ENCODE measurements around the gene LIMS2.

LIMS2 gene

DNA sequence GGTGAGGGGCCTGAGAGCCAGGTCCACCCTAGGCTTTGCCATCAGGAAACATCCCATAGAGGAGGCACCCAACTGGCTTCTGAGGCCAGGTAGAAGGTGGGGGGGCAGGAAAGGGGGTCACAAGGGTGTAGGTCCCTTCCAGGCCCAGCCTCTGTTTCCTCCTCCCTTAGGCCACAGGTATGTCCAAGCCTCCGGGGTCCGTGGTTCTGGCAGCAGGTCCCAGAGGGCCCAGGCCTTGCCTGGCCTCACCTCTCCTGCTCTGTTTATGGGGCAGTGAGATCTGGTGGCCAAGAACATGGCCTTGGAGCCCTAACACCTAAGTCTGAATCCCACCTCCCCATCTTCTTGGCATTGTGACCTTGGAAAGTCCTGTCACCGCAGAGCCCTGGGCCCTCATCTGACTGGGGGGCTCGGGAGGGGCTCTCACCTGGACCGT is 51.0 kb downstream of the LIMS2 start:
- TF ChIP-seq, protein P1, sequence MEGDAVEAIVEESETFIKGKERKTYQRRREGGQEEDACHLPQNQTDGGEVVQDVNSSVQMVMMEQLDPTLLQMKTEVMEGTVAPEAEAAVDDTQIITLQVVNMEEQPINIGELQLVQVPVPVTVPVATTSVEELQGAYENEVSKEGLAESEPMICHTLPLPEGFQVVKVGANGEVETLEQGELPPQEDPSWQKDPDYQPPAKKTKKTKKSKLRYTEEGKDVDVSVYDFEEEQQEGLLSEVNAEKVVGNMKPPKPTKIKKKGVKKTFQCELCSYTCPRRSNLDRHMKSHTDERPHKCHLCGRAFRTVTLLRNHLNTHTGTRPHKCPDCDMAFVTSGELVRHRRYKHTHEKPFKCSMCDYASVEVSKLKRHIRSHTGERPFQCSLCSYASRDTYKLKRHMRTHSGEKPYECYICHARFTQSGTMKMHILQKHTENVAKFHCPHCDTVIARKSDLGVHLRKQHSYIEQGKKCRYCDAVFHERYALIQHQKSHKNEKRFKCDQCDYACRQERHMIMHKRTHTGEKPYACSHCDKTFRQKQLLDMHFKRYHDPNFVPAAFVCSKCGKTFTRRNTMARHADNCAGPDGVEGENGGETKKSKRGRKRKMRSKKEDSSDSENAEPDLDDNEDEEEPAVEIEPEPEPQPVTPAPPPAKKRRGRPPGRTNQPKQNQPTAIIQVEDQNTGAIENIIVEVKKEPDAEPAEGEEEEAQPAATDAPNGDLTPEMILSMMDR (IDR thresholded peaks at IDR 0.05; ENCODE audit: low read depth, low read length): no peak
- no peak for DNase-seq (ENCODE audit: extremely low read depth, low read depth)

DNA sequence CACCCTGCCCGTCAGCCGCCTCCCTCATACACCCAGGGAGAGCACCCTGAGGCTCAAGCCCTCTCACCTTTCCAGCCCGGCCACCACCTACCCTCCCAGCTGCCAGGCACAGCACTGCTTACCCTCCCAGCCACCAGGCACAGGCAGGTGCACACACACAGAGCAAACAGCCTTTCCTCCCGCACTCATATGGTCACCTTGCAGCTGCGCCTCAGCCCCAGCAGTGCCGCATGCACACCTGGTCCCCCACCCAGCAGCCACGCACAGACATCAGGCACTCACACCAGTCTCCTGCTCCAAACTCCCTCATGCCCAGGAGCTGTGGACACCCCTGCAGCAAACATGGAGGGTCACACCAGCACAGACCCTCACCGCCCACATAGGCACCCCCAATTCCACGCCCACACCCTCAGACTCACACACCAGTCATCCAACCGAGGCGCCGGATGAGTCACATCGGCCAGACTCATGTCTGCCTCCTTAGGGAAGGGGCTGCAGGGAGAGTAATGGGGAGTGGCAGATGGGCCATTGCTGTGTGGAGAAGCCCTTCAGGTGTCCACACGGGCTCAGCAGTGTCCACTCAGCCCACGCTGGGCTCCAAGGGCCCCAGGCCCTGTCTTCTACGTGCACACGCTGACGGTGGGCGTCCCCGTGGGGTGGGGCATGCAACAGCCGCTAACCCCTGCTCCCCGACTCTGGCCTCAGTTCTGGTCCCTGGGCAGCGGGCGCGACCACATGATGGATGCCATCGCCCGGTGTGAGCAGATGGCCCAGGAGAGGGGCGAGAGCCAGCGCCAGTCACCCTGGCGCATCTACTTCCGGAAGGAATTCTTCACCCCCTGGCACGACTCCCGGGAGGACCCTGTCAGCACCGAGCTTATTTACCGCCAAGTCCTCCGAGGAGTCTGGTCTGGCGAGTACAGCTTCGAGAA is 51.7 kb downstream of the LIMS2 start:
- no peak for DNase-seq (ENCODE audit: extremely low read depth, low read depth)
- TF ChIP-seq, protein P1 (IDR thresholded peaks at IDR 0.05; ENCODE audit: low read depth, low read length): no peak

DNA sequence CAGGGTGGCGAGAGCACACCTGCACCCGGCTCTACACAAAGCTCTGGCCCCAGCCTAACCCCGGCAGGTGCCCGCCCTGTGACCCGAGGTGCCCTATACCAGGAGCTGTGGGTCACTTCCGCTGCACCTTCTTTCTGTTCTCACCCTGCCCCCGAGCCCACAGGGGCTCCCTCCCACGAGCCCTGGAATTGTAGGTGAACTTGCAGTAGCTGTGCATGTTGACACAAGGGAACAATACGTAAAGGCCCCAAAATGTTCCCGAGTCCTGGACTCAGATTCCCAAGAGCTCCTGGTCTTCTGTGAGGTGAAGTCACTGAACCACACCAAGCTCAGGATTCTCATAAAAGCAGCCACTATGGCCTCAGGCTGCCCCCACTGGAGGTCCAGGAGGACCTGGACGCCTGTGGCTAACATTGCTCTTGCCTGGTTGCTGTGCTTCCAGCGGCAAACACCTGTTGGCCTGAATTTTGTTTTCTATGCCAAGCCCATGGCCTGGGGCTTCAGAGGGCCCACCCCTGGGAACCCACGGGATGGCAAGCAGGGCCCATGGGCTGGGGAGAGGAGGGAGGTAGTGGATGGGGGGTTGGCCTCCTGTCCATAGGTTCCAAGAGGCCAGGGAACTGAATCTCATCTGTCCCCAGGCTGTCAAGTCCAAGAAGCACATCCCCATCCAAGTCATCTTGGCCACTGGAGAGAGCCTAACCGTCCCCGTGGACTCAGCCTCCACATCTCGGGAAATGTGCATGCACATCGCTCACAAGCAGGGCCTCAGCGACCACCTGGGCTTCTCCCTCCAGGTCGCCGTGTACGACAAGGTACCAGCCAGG is 52.6 kb downstream of the LIMS2 start:
- TF ChIP-seq, protein P1 (IDR thresholded peaks at IDR 0.05; ENCODE audit: low read depth, low read length): no peak
- DNase-seq (ENCODE audit: extremely low read depth, low read depth): no peak

DNA sequence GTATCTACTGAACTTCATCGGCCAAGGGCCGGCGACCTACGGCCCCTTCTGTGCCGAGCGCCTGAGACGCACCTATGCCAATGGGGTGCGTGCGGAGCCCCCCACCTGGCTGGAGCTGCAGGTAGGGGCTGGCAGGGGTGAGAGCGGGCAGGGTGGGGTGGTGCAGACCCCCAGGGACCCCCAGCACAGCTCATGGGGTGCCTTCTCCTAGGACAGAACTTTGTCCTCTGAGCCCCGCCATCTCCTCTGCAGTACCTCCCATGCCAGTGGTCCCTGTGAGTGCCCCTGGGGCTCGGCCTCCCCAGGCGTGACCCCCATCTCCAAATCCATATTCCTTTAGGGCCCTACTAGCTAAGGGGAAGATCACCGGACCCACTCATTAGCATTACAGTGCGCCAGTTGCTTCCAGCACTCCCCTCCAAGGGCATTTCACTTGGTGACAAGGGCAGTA is 53.3 kb downstream of the LIMS2 start:
- TF ChIP-seq, protein P1 (IDR thresholded peaks at IDR 0.05; ENCODE audit: low read depth, low read length): no peak
- DNase-seq (ENCODE audit: extremely low read depth, low read depth): no peak

DNA sequence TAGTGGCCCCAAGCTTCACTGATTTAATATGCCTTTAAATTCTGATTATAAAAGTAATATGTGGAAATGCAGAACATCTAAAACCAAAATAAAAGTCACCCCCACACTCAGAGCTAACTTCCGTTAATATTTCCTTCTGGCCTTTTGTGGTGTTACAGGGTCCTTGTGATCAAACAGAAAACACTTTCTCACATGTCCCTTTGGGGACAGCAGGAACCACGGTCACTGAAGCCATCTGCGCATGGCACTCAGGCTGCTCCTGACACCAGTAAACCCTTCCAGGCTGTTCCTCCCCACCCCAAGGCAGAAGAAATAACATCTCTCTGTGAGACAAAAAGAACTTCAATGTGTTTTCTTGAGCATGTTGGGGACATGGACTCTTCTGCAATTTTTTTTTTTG is 54.5 kb downstream of the LIMS2 start:
- TF ChIP-seq, protein P1 (IDR thresholded peaks at IDR 0.05; ENCODE audit: low read depth, low read length): no peak
- DNase-seq (ENCODE audit: extremely low read depth, low read depth): no peak

DNA sequence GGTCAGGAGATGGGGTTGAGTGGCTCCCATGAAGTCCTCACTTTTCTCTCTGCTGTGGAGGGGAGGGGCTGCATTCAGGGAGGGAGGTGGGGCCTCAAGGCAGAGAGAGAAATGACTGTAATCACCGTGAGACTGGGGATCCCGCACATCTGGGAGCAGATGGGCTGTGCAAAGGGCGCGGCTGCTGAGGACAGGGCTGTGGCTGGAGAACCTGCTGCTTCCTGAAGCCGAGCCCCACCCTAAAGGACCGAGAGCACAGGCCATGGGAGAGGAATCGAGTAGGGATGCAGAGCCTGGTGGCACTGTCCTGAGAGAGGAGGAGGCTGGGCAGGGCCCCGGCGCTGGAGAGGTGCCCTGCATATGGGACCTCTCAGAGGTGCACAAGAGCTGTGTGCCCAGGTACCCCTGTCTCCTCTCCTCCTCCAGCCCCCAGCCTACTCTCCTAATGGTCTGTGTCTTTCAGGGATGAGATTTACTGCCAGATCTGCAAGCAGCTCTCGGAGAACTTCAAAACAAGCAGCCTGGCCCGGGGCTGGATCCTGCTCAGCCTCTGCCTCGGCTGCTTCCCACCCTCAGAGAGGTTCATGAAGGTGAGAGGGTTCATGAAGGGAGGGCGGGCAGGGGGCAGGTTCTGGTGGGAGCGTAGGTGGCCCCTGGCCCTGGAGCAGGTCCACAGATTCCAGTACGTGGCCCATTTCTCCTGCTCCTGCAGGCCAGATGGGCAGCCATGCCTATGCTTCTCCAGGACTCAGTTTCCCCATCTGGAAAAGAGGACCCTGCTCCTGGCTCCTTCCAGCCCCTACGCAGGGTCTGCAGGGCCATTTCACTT is 55.2 kb downstream of the LIMS2 start:
- TF ChIP-seq, protein P1 (IDR thresholded peaks at IDR 0.05; ENCODE audit: low read depth, low read length): no peak
- DNase-seq (ENCODE audit: extremely low read depth, low read depth): no peak

Data from AG09319 (cell line).